ENCODE data around the gene MAGEA1.

DNA sequence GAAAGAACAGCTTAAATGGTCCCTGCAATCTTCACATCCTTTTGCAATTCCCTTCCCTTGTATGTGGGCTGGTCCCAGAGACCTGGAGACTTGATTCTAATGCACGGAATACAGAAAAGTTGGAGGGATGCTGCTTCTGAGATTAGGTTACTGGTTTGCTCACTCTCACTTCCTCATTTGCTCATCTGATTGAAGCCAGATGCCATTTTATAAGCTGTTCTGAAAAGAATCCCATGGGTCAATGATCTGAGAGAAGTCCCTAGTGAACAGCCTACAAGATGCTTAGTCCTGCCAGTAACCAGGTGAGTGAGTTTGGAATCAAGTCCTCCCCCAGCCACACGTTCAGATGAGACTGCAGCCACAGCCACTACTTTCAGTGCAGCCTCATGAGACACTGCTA lies 35.9 kb downstream of the MAGEA1 start:
- TF ChIP-seq CTCF (IDR thresholded peaks at IDR 0.05) (no peak), POLR2A (IDR thresholded peaks at IDR 0.05) (no peak)
